Posterior cingulate gyrus (tissue), 11 donors: ENCODE results near the gene TNFSF13.
A peak's percentile ranks its signal among the peaks of the same experiment; 100 is the strongest.

ENCODE experiments used
- DNase-seq, 10 donors: peaks; one replicate each; pipeline versions ENCODE4 v3.0.0 to v3.0.0-alpha.2; 2020 to 2021; ENCODE audit warnings: mixed read lengths in 3 of 10
- intact Hi-C: fragments of 100-400 bp; cut with DNase I; formaldehyde crosslinking; loops from one replicate; pipeline ENCODE4 v1.15.1; 2023

TNFSF13 gene

GRCh38 chr17:7550344-7550743 lies 8.2 kb upstream of the TNFSF13 start:
- intact Hi-C loops = no loop called here
- DNase-seq = no peak

GRCh38 chr17:7551396-7551795 lies 7.2 kb upstream of the TNFSF13 start:
- DNase-seq = no peak
- intact Hi-C loops = no loop called here

- intact Hi-C loops = no loop called here
- DNase-seq = no peak
Measured at GRCh38 chr17:7552621-7553051, 5.9 kb upstream of the TNFSF13 start.

- intact Hi-C loops = no loop called here
Measured at GRCh38 chr17:7553356-7553755, 5.2 kb upstream of the TNFSF13 start.

GRCh38 chr17:7555320-7555948 lies 3.1 kb upstream of the TNFSF13 start:
- intact Hi-C loops = no loop called here
- DNase-seq = no peak

More at GRCh38 chr17:7553356-7553755, 5.2 kb upstream of the TNFSF13 start:
- no peak for DNase-seq

GRCh38 chr17:7556627-7557026 lies 1.9 kb upstream of the TNFSF13 start:
- intact Hi-C loops = no loop called here
- no peak for DNase-seq

- no peak for DNase-seq
- intact Hi-C loops = no loop called here
Measured at GRCh38 chr17:7557147-7557764, 1.3 kb upstream of the TNFSF13 start.

GRCh38 chr17:7557775-7558543 lies 591 bp upstream of the TNFSF13 start:
- DNase-seq = peak; percentile 44 to 96 (median 76)
- intact Hi-C loops = no loop called here

- peak in 1 of 10 donors; percentile 42 for DNase-seq
- intact Hi-C loops = loop anchor here (5.0 kb wide), 1 partner anchor 207 kb away; the partner anchor contains the start of gene KCTD11
Measured at GRCh38 chr17:7559320-7560171, 996 bp downstream of the TNFSF13 start.

- peak in 5 of 10 donors; percentile 40 to 88 (median 57) for DNase-seq
- intact Hi-C loops = loop anchor here (1.0 to 5.0 kb wide), 3 partner anchors 46 to 208 kb away; partner anchors contain the start of genes KCTD11 and POLR2A
Measured at GRCh38 chr17:7560172-7561027, 1.9 kb downstream of the TNFSF13 start.

- intact Hi-C loops = loop anchor here (1.0 to 5.0 kb wide), 3 partner anchors 47 to 209 kb away; partner anchors contain the start of genes KCTD11 and POLR2A
- DNase-seq = peak; percentile 77 to 98 (median 90)
Measured at GRCh38 chr17:7561028-7561575, 2.6 kb downstream of the TNFSF13 start.

- DNase-seq = peak; percentile 82 to 98 (median 86)
- intact Hi-C loops = loop anchor here (1.0 to 5.0 kb wide), 3 partner anchors 47 to 209 kb away; partner anchors contain the start of genes KCTD11 and POLR2A
Measured at GRCh38 chr17:7561589-7562207, 3.1 kb downstream of the TNFSF13 start, which contains the start of gene SENP3. TSS of gene SENP3 (plus strand) at chr17:7561919. CDS start at chr17:7563077, 1,158 bp downstream.

GRCh38 chr17:7562208-7562605 lies 3.7 kb downstream of the TNFSF13 start:
- DNase-seq = peak in 1 of 10 donors; percentile 70
- intact Hi-C loops = loop anchor here (5.0 kb wide), 1 partner anchor 210 kb away; the partner anchor contains the start of gene KCTD11

- DNase-seq = peak in 2 of 10 donors; percentile 40 to 59
- intact Hi-C loops = loop anchor here (5.0 kb wide), 1 partner anchor 211 kb away; the partner anchor contains the start of gene KCTD11
Measured at GRCh38 chr17:7563115-7563869, 4.7 kb downstream of the TNFSF13 start.

- intact Hi-C loops = no loop called here
- no peak for DNase-seq
Measured at GRCh38 chr17:7569571-7569970, 11.0 kb downstream of the TNFSF13 start.

GRCh38 chr17:7570351-7570750 lies 11.8 kb downstream of the TNFSF13 start:
- intact Hi-C loops = loop anchor here (5.0 kb wide), 1 partner anchor 117 kb away; the partner anchor contains the start of genes TP53 and WRAP53
- peak in 1 of 10 donors; percentile 65 for DNase-seq

- DNase-seq = peak in 1 of 10 donors; percentile 100
- intact Hi-C loops = loop anchor here (5.0 kb wide), 1 partner anchor 115 kb away; the partner anchor contains the start of genes TP53 and WRAP53
Measured at GRCh38 chr17:7572338-7572587, 13.7 kb downstream of the TNFSF13 start.
